Measurements from ENCODE around the gene PPP1R12B. TPM values are rescaled to one million over a fixed set of nuclear protein-coding genes. Genes with fewer than 3 reads are reported as not detected.
"Not testable (repeated sequence)": the region's sequence is repeated elsewhere in the genome, so short reads cannot be mapped to it uniquely, and the experiment has no call there.

PPP1R12B gene
- polyA plus RNA-seq, 1 donor from 2014 or later, result 12.3 TPM

GRCh38 chr1:202405928-202406327, 57.4 kb downstream of the PPP1R12B start:
- H3K9me3 Mint-ChIP-seq, result no peaks in the 10 kb centered on the region
- peaks cover 0 to 3% (median 2%) of the 10 kb centered on the region in 3 donors for H3K4me1 Mint-ChIP-seq
- H3K27ac Mint-ChIP-seq, result no peak overlapping the region
- no peaks in the 10 kb centered on the region for H3K36me3 Mint-ChIP-seq
- H3K4me3 Mint-ChIP-seq, result no peak overlapping the region
- H3K27me3 Mint-ChIP-seq, result no peaks in the 10 kb centered on the region

- H3K27ac Mint-ChIP-seq, H3K9me3 Mint-ChIP-seq, H3K27me3 Mint-ChIP-seq, H3K36me3 Mint-ChIP-seq, H3K4me1 Mint-ChIP-seq, H3K4me3 Mint-ChIP-seq: not testable (repeated sequence)
Observed at GRCh38 chr1:202406896-202407295, 58.4 kb downstream of the PPP1R12B start.

DNA sequence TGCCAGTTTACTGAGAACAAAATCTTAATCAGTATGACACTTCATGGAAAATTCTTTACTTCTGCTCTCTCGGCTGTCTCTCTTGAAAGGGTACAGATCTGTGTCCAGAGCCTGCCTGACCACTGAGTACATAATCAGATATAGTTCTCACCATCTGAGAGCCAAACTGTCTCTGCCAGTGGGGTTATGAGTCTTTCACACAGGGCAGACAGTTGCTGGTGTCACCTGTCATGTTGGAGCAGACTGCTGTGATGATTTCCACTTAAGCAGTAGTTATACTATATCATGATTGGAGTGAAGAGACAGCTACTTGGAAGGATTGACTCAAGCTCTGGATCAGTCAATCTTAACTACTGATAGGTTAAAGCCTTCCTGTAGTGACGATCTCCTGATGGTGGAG, 58.9 kb downstream of the PPP1R12B start:
- H3K36me3 Mint-ChIP-seq, H3K27me3 Mint-ChIP-seq, H3K27ac Mint-ChIP-seq, H3K9me3 Mint-ChIP-seq, H3K4me1 Mint-ChIP-seq, H3K4me3 Mint-ChIP-seq: not testable (repeated sequence)

- H3K36me3 Mint-ChIP-seq, H3K27ac Mint-ChIP-seq, H3K27me3 Mint-ChIP-seq, H3K4me3 Mint-ChIP-seq, H3K9me3 Mint-ChIP-seq, H3K4me1 Mint-ChIP-seq: not testable (repeated sequence)
Observed at GRCh38 chr1:202410251-202410650, 61.8 kb downstream of the PPP1R12B start.

- not testable (repeated sequence) for H3K27me3 Mint-ChIP-seq, H3K27ac Mint-ChIP-seq, H3K4me3 Mint-ChIP-seq, H3K36me3 Mint-ChIP-seq, H3K4me1 Mint-ChIP-seq, H3K9me3 Mint-ChIP-seq
Observed at GRCh38 chr1:202410854-202411357, 62.4 kb downstream of the PPP1R12B start.

- H3K36me3 Mint-ChIP-seq, result peaks cover 1% of the 10 kb centered on the region
- no peak overlapping the region for H3K27ac Mint-ChIP-seq
- no peaks in the 10 kb centered on the region for H3K27me3 Mint-ChIP-seq
- peaks cover 0 to 6% (median 4%) of the 10 kb centered on the region in 3 donors for H3K4me1 Mint-ChIP-seq
- no peaks in the 10 kb centered on the region for H3K9me3 Mint-ChIP-seq
- H3K4me3 Mint-ChIP-seq, result no peak overlapping the region
Observed at GRCh38 chr1:202411422-202411821, 62.9 kb downstream of the PPP1R12B start.

DNA sequence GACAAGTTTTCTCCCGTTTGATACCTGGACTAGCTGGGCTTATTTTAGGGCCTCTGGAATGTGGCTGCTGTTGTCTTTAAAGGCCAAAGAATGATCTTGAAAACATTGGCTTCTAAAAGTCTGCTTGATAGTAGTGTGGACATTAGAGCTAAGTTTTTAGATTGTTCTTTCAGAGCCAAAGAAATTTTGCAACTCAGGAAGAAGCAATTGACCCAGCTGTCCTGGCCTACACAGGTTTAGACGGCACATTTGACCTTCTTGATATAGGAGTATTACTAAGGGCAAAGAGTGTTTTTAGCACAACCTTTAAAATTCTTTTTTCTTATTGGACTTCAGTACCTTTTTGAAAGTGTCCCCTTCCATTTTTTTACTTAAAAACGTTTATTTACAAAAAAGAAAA, 63.9 kb downstream of the PPP1R12B start:
- H3K4me3 Mint-ChIP-seq, H3K27me3 Mint-ChIP-seq, H3K9me3 Mint-ChIP-seq, H3K36me3 Mint-ChIP-seq, H3K4me1 Mint-ChIP-seq, H3K27ac Mint-ChIP-seq: not testable (repeated sequence)

DNA sequence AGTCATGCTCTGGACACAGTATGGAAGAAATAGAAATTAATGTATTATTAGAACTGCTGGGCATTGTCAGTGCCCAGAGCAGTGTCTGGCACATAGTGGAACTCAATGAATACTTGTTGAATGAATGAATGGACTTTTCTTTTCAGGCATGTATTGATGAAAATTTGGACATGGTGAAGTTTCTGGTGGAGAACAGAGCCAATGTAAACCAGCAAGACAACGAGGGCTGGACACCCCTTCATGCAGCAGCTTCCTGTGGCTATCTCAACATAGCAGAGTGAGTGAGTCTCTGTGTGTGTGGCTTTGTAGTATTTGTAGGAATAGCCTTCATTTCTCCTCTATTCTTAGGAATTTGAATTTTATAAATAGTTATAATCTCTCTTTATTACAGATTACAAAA, 68.1 kb downstream of the PPP1R12B start:
- peaks cover 0 to 2% (median 0%) of the 10 kb centered on the region in 3 donors for H3K4me1 Mint-ChIP-seq
- H3K4me3 Mint-ChIP-seq, result no peak overlapping the region
- peaks cover 8% of the 10 kb centered on the region for H3K36me3 Mint-ChIP-seq
- no peaks in the 10 kb centered on the region for H3K9me3 Mint-ChIP-seq
- no peaks in the 10 kb centered on the region for H3K27me3 Mint-ChIP-seq
- no peak overlapping the region for H3K27ac Mint-ChIP-seq

GRCh38 chr1:202417141-202417540, 68.6 kb downstream of the PPP1R12B start:
- H3K9me3 Mint-ChIP-seq, H3K4me3 Mint-ChIP-seq, H3K27me3 Mint-ChIP-seq, H3K36me3 Mint-ChIP-seq, H3K4me1 Mint-ChIP-seq, H3K27ac Mint-ChIP-seq: not testable (repeated sequence)

DNA sequence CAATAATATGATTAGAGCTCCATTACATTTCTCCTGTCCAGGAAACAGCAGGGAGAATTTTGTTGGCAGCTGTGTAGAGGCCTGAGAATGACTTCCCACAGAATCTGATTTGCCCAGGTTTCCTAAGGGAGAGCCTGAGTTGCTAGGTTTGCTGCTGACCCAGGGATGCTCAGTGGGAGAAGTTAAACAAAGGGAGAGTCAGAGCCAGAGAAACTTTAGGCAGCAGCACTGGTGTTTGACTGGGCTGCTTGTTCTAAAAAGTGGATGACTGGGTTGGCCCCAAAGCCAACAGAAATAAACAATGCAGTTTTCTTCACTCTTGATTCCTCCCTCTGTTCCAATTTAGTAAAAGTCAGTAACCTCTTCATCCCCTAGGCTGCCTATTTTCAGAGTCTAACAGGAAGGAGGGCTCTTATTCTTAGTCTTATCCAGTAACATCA, 69.3 kb downstream of the PPP1R12B start:
- not testable (repeated sequence) for H3K9me3 Mint-ChIP-seq, H3K4me1 Mint-ChIP-seq, H3K36me3 Mint-ChIP-seq, H3K27me3 Mint-ChIP-seq, H3K4me3 Mint-ChIP-seq, H3K27ac Mint-ChIP-seq

DNA sequence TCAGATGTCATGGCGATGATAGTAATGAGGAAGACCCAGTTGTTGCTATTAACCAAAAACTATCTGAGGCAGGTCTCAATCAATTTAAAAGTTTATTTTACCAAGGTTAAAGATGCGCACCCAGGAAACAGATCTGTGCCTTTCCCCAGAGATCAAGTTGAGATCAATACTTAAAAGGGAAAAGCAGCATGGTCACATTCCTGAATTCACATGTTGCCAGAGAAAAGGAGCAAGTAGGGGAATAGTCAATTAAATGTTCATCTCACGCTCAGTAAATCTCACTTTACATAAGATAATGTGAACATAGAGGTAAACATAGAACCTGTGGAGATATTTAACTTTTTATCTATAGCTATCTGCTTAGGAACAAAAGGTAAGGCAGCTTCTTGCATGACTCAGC, 71.2 kb downstream of the PPP1R12B start:
- not testable (repeated sequence) for H3K27ac Mint-ChIP-seq, H3K4me3 Mint-ChIP-seq, H3K27me3 Mint-ChIP-seq, H3K9me3 Mint-ChIP-seq, H3K4me1 Mint-ChIP-seq, H3K36me3 Mint-ChIP-seq

DNA sequence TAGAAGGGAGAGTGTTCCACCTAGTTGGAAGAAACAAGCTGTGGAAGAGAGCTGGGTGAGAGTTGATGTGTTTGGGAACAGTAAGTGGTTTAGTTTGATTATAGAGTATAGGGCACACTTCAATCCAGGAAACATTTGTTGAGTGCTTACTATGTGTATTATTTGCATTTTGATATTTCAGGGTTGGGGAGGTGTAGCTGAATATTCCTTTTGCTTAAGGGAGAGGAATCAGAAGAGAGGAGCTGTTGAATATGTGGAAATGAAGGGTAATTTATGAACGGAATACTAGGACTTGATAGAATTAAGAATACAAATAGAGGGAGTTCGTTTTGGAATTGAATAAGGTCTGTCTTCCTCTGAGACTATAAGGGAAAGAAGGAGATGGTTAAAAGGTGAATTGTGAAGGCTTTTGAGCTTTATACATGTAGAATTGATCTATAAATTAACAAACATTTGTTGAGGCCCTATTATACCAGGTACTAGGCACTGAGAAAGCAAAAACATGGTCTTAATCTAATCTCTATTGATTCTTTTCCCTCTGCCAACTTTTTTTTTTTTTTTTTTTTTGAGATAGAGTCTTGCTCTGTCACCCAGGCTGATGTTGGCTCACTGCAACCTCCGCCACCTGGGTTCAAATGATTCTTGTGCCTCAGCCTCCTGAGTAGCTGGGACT, 72.1 kb downstream of the PPP1R12B start:
- H3K4me1 Mint-ChIP-seq, H3K27ac Mint-ChIP-seq, H3K27me3 Mint-ChIP-seq, H3K9me3 Mint-ChIP-seq, H3K36me3 Mint-ChIP-seq, H3K4me3 Mint-ChIP-seq: not testable (repeated sequence)

GRCh38 chr1:202422709-202423108, 74.2 kb downstream of the PPP1R12B start:
- H3K9me3 Mint-ChIP-seq, H3K36me3 Mint-ChIP-seq, H3K27ac Mint-ChIP-seq, H3K4me1 Mint-ChIP-seq, H3K27me3 Mint-ChIP-seq, H3K4me3 Mint-ChIP-seq: not testable (repeated sequence)

DNA sequence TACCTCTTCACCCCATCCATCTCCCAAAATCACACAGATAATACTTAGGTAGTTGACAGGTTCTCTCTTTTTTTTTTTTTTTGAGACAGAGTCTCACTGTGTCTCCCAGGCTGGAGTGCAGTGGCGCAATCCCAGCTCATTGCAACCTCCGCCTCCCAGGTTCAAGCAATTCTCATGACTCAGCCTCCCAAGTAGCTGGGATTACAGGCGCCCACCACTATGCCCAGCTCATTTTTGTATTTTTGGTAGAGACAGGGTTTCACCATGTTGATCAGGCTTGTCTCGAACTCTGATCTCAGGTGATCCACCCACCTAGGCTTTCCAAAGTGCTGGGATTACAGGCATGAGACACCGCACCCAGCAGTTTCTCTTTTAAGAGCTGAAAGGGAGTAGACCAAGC, 75.8 kb downstream of the PPP1R12B start:
- peaks cover 13% of the 10 kb centered on the region for H3K36me3 Mint-ChIP-seq
- H3K27me3 Mint-ChIP-seq, H3K4me1 Mint-ChIP-seq, H3K9me3 Mint-ChIP-seq, H3K27ac Mint-ChIP-seq, H3K4me3 Mint-ChIP-seq: not testable (repeated sequence)

- H3K9me3 Mint-ChIP-seq, H3K4me1 Mint-ChIP-seq, H3K27me3 Mint-ChIP-seq, H3K27ac Mint-ChIP-seq, H3K4me3 Mint-ChIP-seq: not testable (repeated sequence)
- H3K36me3 Mint-ChIP-seq, result peaks cover 10% of the 10 kb centered on the region
Observed at GRCh38 chr1:202430111-202430510, 81.6 kb downstream of the PPP1R12B start.

DNA sequence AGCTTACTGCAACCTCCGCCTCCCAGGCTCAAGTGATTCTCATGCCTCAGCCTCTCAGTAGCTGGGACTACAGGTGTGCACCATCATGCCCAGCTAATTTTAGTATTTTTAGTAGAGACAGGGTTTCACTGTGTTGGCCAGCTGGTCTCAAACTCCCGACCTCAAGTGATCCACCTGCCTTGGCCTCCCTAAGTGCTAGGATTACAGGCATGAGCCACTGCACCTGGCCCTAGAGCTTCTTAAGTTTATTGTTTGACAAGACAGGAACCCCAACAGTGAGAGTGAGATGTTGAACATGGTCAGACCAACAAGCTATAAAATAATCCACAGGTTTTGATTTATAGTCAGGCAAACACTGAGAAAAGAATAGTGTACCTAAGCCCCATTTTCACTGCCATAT, 83.8 kb downstream of the PPP1R12B start:
- H3K27ac Mint-ChIP-seq, H3K4me3 Mint-ChIP-seq, H3K27me3 Mint-ChIP-seq, H3K9me3 Mint-ChIP-seq, H3K36me3 Mint-ChIP-seq, H3K4me1 Mint-ChIP-seq: not testable (repeated sequence)
